Neuron (in vitro differentiated cells): ENCODE results near the gene DHFR2.

Experiments
- H2AFZ ChIP-seq: one replicate; pipeline ENCODE4 v1.6.1; 2013; ENCODE audit warnings: low read depth, mild to moderate bottlenecking, inconsistent platforms, low read length, moderate library complexity
- H3K27me3 ChIP-seq: one replicate; pipeline ENCODE4 v1.6.1; 2013; ENCODE audit warnings: low read length; ENCODE audit not compliant: insufficient read depth
- H3K36me3 ChIP-seq: one replicate; pipeline ENCODE4 v1.6.1; 2013; ENCODE audit warnings: low read length; ENCODE audit not compliant: insufficient read depth
- H3K4me1 ChIP-seq: one replicate; pipeline ENCODE4 v1.6.1; 2013; ENCODE audit warnings: low read length; ENCODE audit not compliant: insufficient read depth
- H3K4me3 ChIP-seq: 2 replicates; pipeline ENCODE4 v1.5.1; 2013; ENCODE audit warnings: mild to moderate bottlenecking, low read length, moderate library complexity
- H3K9me3 ChIP-seq: one replicate; pipeline ENCODE4 v1.6.1; 2013; ENCODE audit warnings: low read length

The DHFR2 gene

DNA sequence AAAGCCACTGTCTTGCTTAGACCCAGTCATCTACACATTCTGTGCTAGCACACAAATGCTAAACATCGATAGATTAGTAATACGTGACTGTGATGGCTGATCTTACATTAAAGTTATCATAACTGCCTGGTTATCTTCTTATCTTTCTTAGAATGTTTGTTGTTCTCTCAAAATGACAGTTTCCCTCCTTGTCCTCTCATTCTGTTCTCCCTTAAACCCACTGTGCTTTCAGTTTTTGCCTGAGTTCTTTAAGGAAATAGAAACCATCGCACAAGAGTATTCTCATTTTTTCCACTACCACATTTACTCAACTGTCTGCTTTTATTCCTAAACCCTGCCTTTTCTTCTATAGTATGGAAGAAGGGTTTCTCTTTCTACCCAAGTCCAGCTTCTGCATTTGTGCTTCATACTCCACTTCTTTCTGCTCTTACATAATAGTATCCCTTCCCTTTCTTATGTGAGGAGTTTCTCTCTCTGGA, 51.4 kb downstream of the DHFR2 start:
- H2AFZ ChIP-seq, result no peak overlapping the region
- no peaks in the 10 kb centered on the region for H3K9me3 ChIP-seq
- H3K4me1 ChIP-seq, result no peaks in the 10 kb centered on the region
- H3K4me3 ChIP-seq, result no peak overlapping the region
- no peaks in the 10 kb centered on the region for H3K27me3 ChIP-seq
- peaks cover 12% of the 10 kb centered on the region for H3K36me3 ChIP-seq

DNA sequence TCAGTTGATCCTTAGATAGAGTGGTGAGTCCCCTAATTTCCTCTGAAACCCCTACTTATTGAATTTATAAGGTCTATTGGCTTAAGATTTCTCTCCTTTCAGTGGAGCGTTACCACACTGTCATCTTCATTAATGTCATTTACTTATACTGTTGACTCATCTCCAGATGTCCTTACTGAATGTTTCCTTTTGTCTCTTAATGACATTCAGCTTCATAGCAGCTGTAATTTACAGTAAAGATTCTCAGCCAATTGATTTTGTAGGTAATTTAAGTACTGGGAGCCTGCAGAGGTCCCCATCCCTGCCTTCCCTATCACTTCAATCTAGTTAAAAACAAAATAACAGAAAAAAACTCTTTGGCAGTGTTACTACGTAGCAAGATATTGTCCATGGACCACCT, 53.1 kb downstream of the DHFR2 start:
- Histone ChIP-seq H3K9me3 (no peaks in the 10 kb centered on the region), H2AFZ (no peak overlapping the region), H3K27me3 (no peaks in the 10 kb centered on the region), H3K36me3 (peaks cover 9% of the 10 kb centered on the region), H3K4me3 (no peak overlapping the region), H3K4me1 (no peaks in the 10 kb centered on the region)

DNA sequence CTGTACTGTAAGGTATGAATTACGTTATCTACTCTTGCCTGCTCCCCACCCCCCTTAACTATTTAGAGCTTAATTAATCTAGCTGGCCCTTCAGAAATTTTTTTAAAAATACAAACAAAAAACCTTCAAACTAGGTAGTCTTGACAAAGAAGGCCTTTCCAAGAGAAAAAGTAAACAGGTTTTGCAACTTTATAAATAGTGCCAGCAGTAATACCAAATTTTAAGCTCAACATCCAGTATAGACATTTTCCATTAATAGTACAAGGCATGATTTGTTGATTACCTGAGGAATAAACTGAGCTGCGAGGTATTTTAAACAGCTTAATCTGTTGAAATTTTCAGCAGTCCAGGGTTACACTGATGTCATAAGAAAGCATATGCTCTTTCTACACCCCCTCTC, 54.5 kb downstream of the DHFR2 start:
- Histone ChIP-seq H3K9me3 (no peaks in the 10 kb centered on the region), H3K4me3 (no peak overlapping the region), H3K27me3 (no peaks in the 10 kb centered on the region), H3K36me3 (peaks cover 9% of the 10 kb centered on the region), H3K4me1 (no peaks in the 10 kb centered on the region), H2AFZ (no peak overlapping the region)
